GM10266 (cell line): ENCODE results near the gene SKA1.

Experiments
- DNase-seq: peaks from one replicate; pipeline ENCODE4 v3.0.0; 2012; ENCODE audit errors: extremely low spot score
- TF ChIP-seq, protein P1 (sequence below): IDR thresholded peaks from 2 replicates; pipeline ENCODE4 v1.5.1; 2012; ENCODE audit warnings: mild to moderate bottlenecking, low read depth; ENCODE audit not compliant: control insufficient read depth, insufficient read depth; ENCODE audit errors: missing control alignments

The SKA1 gene

DNA sequence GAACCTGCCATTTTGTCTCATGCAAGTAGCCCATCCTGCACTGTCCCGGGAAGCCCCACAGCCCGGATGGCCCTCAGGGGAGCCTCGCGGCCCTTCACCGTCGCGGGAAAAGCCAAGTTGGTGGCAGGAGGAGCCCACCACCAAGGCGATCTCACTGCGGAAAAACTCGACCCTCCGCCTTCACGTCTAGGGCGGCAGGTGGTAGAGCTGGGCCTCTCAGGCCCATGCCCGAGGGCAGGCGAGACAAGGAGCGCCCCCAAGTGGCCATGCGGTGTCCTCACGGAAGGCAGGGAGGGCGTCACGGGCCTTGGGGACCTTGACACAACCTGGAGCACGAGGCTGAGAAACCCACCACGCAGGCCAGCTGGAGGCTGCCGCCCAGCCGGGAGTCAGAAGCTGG lies 34.8 kb upstream of the SKA1 start:
- DNase-seq: no peak
- TF ChIP-seq, protein P1, sequence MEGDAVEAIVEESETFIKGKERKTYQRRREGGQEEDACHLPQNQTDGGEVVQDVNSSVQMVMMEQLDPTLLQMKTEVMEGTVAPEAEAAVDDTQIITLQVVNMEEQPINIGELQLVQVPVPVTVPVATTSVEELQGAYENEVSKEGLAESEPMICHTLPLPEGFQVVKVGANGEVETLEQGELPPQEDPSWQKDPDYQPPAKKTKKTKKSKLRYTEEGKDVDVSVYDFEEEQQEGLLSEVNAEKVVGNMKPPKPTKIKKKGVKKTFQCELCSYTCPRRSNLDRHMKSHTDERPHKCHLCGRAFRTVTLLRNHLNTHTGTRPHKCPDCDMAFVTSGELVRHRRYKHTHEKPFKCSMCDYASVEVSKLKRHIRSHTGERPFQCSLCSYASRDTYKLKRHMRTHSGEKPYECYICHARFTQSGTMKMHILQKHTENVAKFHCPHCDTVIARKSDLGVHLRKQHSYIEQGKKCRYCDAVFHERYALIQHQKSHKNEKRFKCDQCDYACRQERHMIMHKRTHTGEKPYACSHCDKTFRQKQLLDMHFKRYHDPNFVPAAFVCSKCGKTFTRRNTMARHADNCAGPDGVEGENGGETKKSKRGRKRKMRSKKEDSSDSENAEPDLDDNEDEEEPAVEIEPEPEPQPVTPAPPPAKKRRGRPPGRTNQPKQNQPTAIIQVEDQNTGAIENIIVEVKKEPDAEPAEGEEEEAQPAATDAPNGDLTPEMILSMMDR: peak; percentile 9

DNA sequence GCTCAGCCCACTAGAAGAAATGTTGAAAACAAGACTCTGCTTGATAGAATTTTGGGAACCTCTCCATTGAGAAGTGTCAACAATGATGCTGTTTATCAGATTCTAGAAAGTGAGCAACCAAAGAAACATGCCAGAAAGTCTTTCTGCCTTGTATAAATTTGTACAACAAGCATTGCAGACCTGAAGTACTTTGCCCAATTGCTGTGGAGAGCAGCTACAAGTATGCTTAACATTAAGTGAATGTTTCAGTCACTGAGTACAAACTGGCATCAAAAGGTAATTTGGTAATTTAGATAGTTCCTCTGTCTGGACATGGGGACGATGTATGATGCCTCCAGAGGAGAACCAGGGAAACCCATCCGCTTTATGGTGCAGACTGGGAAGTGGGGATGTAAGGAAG lies 33.4 kb upstream of the SKA1 start:
- TF ChIP-seq, protein P1: no peak
- no peak for DNase-seq

DNA sequence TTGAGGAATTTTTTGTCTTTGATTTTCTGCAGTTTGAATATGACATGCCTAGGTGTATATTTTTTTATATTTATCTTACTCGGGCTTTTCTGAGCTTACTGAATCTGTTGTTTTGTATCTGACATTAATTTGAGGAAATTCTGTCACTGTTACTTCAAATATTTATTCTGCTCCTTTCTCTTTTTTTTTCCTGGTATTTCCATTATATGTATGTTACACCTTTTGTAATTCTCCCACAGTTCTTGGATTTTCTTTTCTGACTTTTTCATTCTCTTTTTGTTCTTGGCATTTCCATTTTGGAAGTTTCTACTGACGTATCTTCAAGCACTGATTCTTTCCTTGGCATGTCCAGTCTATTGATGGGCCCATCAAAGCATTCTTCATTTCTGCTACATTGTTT lies 24.1 kb upstream of the SKA1 start:
- TF ChIP-seq, protein P1: no peak
- no peak for DNase-seq

DNA sequence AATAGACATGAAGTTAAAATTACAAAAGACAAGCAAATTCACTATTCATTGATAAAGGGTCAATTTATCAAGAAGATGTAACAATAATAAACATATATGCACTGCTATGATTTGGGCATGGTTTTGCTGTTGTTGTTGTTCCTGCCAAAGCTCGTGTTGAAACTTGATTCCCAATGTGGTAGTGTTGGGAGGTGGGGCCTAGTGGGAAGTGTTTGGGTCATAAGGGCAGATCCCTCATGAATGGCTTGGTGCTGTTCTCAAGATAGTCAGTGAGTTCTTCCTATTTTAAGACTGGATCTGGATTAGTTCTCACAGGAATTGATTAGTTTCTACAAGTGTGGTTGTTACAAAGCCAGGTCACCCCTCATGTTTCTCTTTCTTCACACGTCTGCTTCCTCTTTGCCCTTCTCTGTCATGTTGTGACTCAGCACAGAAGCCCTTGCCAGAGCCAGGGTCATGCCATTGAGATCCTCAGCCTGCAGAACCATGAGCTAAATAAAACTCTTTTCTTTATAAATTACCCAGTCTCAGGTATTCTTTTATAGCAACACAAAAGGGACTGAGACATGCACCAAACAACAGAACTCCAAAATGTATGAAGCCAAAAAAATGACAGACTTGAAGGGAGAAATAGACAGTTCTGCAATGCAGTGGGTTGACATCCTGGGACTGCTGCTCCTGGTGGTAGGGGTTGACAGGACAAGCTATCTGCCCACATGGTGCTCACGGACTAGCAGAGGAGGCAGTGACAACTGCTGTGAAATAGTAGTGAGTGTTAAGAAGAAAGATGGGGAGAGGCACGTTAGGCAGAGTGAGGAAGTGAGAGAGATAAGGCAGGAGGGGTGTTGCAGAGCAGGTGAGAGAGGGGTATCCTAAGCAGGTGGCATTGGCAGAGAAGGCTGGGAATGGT lies 18.6 kb upstream of the SKA1 start:
- TF ChIP-seq, protein P1: peak; percentile 28
- peak; percentile 49 for DNase-seq

DNA sequence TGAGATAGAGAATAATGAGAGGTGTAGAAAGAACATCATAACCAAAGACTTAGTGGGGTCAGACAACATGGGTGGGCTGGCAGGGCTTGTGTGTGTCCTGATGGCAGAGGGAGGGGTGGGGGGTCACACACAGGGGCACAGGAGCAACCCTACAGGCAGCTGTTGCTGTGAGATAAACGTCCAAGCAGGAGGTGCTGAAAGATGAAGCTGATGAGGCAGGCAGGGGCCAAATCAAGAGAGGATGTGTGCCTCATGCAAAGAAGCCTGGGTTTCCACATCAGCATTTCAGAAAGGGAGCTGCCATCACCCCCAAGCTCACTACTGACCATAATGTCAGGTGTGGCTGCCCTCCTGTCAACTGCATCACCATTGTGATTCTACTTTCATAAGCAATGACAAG lies 16.0 kb upstream of the SKA1 start:
- no peak for DNase-seq
- TF ChIP-seq, protein P1: no peak

DNA sequence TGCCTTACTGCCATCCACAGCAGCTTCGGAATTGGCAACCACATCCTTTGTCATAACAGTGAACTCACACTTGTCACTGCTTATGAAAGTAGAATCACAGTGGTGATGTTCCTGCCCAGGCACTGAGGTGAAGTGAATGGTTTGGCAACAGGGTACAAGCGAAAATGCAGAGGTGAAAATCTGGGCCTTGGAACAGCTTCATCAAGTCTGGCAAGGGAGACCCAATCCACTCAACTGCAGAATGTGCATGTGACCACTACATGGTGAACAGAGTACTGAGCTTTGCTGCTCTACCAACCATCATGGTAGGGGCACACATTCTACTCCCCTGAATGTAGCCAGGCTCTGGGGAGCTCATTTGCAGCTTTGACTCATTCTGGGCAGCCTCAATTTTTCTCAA lies 15.0 kb upstream of the SKA1 start:
- no peak for DNase-seq
- TF ChIP-seq, protein P1: no peak

DNA sequence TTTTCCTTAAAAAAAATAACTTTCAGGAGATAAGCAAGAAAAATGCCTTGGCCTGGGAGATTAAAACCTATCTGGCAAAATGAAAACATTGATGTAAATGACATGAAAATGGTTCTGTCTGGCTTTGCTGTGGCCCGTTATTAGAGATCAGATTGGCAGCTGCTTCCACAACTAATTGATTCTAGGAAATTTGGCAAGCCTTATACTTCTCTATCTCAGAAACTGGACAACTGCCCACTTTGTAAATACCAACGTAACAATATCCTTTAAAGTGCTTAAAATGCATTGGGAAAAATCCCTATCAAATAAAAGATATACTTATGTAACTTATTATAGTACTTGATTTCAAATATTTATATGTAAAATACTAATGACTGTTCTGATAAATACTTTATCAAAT lies 14.2 kb upstream of the SKA1 start:
- DNase-seq: no peak
- TF ChIP-seq, protein P1: no peak
